HG03045 (cell line): ENCODE data around the gene ZMAT2.
"Not testable (repeated sequence)": the region's sequence is repeated elsewhere in the genome, so short reads cannot be mapped to it uniquely, and the experiment has no call there.

Experiments
- ATAC-seq: cut with Tn5 transposase; IDR thresholded peaks from one replicate; pipeline ENCODE4 v1.9.1; 2021; ENCODE audit warnings: mild to moderate bottlenecking, moderate library complexity; ENCODE audit not compliant: unreplicated experiment

ZMAT2 gene

DNA sequence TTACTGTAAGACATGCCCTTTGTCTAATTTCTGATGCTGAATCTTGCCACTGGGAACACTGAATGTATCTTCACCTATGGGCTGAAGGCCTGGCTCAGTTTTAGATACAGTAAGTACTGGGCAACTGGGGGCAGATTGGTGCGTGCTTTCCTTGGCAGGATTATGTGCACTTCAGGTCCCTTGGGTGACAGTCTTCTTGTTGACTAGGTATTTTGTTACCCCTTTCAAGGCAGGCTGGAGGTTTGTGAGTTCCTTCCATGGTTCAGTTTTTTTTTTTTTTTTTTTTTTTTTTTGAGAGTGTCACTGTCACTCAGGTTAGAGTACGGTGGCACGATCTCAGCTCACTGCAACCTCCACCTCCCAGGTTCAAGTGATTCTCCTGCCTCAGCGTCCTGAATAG lies 7.6 kb downstream of the ZMAT2 start:
- no peak for ATAC-seq

DNA sequence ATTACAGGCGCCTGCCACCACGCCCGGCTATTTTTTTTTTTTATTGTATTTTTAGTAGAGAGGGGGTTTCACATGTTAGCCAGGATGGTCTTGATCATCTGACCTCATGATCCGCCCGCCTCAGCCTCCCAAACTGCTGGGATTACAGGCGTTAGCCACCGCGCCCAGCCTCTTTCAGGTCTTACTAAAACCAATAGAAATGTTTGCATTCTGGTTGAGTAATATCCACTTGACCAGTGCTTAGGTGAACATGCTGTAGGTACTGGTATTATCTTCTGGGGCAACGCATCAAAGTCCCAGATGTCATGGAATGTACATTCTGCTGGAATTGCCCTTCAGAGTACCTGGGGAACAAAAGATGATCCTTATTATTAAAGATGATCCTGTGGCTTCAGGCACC lies 8.5 kb downstream of the ZMAT2 start:
- ATAC-seq: not testable (repeated sequence)

DNA sequence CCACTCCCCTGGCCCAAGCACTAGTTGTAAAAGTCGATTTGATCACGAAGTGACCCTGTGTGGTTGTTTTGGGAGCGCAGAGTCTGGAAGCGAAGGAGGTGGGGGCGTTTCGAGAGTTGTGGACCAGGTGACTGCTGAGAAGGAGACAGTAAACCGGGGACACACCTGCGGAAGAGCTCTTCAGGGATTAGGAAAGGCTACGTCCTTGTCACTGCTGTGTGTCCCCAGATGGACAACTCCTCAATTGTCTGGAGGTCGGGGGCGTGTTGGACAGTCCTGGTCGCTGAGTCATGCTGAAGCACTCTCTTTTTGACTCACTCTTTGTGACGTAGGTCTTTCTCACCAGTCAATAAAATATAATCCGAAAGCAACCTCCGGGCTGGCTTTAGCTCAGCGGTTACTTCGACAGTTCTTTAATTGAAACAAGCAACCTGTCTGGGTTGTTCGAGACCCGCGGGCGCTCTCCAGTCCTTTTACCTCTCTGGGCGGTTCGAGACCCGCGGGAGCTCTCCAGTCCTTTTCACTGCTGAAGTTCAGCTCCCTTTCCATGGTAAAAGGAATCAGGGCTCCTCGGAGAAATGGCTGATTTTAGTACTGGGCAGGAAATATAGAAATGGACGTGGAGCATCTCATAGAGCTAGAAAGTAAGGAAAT lies 10.8 kb downstream of the ZMAT2 start:
- ATAC-seq: peak; percentile 91

DNA sequence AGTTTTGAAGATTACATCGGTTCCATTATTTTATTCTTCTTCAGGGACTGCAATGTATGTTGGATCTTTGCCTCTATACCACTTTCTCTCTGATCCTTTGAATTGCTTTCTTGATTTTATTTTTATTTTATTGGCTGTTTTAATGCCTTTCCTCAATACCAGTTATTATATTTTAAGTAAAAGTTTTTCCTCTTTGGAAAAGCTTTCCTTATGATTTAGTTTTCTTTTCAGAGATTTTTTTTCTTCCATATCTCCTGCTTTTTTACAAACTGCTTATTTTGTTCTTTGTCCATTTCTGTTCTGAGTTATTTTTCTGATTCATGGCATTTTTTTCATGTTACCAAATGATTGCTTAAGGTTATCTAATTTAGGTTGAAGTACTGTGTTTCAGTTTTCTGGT lies 11.5 kb downstream of the ZMAT2 start:
- ATAC-seq: no peak

DNA sequence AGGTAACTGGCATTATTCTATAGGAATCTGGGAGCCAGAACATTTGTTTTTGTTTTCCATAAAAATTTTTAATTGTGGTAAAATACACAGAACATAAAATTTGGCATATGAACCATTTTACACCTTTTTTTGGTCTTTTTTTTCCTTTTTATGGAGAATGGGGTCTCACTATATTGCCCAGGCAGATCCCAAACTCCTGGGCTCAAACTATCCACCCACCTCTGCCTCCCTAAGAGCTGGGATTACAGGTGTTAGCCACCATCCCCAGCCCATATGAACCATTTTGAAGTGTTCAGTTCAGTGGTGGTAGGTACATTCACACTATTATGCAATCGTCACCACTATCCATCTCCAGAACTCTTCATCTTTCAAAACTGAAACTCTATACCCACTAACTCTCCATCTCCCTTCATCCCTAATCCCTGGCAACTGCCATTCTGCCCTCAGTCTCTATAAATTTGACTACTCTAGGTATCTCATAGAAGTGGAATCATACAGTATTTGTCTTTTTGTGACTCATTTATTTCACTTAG lies 13.4 kb downstream of the ZMAT2 start:
- no peak for ATAC-seq

DNA sequence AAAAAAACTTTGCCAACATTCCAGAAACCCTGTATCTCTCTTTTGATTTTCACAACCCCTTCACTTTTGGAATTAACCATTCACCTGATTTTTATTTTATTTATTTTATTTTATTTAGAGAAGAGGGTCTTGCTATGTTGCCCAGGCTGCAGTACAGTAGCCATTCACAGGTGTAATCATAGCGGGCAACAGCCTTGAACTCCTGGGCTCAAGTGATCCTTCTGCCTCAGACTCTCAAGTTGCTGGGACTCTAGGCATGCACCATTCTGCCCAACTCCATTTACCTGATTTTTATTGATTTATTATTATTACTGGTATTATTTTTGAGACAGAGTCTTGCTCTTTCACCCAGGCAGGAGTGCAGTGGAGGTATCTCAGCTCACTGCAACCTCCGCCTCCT lies 16.0 kb downstream of the ZMAT2 start:
- ATAC-seq: not testable (repeated sequence)

DNA sequence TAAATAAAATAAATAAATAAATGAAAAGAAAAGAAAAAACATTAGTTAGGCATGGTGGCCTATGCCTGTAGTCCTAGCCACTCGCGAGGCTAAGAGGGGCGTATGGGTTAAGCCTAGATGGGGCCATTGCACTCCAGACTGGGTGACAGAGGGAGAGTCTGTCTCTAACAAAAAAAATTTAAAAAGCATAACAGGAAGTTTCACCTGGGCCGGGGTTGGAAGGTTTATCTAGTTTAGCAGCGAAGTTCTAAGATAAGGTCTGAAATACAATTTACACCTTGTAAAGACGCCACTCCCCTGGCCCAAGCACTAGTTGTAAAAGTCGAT lies 18.0 kb downstream of the ZMAT2 start:
- ATAC-seq: no peak

DNA sequence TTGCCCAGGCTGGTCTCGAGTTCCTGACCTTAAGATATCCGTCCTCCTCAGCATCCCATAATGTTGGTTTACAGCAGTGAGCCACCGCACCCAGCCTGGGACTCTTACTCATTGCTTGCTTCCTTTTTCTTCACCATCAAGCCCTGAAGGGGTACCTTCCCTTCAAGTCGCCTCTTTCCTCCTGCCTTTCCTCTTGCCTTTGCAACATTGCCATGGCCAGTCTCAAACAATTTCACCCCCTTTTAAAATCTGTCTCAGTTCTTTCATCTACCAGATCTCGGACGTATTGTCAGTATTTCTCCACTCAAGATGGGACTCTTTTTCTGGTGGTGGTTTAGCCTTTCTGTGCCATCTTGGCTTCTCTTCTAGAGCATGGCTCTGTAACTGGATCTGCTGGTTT lies 20.5 kb downstream of the ZMAT2 start:
- ATAC-seq: not testable (repeated sequence)

DNA sequence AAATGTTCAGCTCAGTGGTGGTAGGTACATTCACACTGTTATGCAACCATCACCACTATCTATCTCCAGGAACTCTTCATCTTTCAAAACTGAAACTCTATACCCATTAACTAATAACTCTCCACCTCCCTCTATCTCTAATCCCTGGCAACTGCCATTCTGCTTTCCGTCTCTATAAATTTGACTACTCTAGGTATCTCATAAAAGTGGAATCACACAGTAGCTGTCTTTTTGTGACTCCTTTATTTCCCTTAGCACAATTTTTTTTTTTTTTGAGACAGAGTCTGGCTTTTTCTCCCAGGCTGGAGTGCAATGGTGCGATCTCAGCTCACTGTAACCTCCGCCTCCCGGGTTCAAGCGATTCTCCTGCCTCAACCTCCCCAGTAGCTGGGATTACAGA lies 21.1 kb downstream of the ZMAT2 start:
- not testable (repeated sequence) for ATAC-seq

DNA sequence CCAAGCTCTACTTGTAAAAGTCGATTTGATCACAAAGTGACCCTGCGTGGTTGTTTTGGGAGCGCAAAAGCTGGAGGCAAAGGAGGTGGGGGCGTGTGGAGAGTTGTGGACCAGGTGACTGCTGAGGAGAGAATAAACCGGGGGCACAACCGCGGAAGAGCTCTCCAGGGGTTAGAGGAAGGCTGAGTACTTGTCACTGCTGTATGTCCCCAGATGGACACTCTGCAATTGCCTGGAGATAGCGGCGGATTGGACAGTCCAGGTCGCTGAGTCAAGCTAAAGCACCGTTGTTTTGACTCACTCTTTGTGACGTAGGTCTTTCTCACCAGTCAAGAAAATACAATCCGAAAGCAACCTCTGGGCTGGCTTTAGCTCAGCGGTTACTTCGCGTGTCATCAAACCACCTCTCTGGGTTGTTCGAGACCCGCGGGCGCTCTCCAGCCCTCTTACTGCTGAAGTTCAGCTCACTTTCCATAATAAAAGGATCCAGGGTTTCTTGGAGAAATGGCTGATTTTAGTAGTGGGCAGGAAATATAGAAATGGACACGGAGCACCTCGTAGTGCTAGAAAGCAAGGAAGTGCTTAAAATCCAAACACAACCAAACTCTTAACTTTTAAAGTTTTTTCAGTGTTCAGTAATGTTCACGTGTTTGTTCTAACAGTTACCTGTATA lies 25.7 kb downstream of the ZMAT2 start:
- ATAC-seq: peak; percentile 94

DNA sequence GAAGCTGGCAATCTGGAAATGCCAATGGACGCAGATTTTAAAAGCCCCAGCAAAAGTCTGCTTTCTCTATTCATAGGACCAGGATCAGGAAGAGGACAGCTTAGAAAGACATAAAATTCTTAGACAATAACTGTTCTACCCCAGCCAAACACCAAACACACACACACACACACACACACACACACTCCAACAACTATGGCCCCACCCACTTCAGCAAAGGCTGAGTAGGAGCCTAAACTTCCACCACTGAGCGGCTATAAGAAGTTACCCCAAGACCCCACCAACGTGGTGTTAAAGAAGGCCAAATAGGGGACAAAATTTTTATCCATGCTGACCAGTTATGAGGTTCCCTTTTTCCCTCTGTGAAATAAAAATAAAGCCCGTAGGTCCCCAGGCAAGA lies 32.9 kb downstream of the ZMAT2 start:
- ATAC-seq: no peak

DNA sequence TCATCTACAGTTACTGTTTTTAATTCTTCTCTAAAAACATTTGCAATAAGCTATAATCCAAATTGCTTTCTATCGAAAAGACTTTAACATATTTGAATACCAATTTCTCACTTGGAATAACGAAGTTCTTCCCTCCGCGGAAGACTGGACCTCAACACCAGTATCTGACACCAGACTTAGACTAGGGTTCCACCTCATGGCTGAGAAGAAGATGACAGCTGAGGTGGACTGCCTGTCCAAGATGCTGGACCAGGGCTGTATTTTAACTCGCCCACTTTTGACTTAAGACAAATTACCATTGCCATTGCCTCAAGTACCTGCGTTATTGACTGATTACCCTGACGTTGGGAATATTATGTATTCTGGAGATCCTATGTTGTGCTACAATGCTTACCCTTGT lies 34.1 kb downstream of the ZMAT2 start:
- ATAC-seq: no peak

DNA sequence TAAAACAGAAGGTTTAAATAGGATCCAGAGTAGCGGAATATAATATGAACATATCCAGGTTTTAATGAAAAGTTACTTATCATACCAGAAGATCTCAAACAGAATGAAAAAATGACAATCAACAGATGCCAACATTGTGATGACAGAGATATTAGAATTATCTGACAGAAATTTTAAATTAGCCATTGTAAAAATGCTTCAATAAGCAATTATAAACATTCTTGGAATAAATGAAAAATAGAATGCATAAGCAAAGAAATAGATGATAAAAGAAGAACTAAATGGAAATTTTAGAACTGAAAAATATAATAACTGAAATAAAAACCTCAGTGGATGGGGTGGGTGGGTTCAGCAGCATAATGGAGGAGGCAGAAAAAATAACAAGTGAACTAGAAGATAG lies 37.2 kb downstream of the ZMAT2 start:
- no peak for ATAC-seq

DNA sequence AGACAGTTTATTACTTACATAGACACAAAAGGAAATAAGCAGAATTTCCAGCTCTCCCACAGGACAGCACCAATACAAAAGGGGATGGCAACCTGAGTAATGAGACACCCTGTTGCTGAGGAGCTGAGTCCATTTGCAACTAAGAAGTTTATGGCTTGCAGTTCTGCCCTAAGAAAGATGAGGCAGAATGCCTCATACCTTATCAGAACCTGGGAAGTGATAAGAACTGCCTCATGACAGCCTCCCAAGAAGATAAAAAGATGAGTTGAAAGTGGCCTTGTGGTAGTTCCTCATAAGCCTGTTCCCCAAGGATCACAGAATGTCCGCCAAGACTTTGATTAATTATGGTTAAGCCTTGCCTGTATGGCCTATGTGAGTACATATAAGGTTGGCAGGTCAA lies 41.7 kb downstream of the ZMAT2 start:
- ATAC-seq: no peak

DNA sequence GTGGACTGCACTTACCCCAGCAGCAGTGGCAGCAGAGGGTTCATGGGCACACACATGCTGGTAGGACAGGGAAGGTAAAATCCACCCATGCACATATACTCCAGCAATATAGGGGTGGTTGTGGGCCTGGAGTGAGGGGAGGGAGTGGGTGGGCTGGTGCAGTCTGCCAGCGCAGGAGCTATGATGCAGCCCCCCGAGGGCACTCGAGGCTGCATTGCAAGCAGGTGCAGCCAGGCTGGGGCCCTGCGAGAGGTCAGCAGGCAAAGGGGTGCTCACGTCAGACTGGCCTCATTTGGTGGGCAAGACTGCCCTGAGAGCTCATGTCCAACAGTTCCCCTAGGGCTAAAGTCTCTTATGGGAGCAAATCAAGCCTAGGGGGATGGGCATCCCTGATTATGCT lies 53.3 kb downstream of the ZMAT2 start:
- ATAC-seq: no peak
